ENCODE results near the gene CACNB2.
"Not testable (repeated sequence)": the region's sequence is repeated elsewhere in the genome, so short reads cannot be mapped to it uniquely, and the experiment has no call there.

The CACNB2 gene

DNA sequence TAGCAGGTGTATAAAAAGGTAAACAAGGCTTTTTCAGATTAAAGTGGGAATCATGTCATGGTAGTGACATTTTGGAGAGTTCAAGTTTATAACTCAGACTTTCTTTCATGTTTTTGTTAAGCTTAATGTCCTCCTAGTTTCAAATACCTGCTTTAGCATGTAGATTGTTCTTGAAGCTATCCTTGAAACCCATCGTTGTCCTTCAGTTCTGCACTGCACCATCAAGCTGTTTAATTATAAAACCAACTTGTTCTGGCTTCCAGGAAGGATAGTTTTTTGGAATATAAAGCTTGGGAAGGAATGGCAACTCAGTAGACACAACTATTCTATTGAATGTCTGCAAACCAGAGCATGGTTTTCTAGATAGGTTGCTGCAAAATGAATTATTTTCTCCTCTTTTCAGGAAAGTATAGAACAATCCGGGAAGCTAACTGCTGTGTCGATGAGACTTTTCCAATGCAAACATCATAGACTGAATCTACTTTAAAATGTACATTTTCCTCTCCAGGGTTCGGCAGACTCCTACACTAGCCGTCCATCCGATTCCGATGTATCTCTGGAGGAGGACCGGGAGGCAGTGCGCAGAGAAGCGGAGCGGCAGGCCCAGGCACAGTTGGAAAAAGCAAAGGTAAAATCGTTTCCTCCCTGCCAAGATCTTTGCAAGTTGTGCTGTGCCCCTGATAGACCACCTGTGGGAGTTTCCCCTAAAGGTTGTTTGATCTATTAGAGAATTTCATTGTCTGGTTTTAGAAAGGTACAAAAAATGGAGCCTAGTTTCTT is 261.4 kb downstream of the CACNB2 start:
- no peak for DNase-seq (ENCODE audit: low spot score)

DNA sequence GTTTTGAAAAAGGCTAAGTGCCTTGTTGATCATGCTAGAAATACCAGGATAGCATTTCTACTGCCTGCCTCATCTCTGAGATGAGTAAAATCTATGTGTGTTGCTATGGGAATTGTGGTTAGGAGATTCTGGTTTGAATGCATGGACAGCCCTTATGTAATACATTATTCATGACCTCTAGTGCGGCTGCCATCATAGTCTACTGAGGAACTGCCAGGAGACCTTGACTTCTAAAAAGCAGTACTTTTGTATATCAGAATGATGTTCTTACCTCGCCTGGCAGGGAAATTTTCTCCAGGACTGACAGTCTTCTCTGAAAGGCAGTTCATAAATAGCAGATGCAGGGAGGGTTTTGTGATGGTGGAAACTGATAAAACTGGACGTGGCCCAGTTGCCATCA is 262.6 kb downstream of the CACNB2 start:
- DNase-seq (ENCODE audit: low spot score) = no peak

DNA sequence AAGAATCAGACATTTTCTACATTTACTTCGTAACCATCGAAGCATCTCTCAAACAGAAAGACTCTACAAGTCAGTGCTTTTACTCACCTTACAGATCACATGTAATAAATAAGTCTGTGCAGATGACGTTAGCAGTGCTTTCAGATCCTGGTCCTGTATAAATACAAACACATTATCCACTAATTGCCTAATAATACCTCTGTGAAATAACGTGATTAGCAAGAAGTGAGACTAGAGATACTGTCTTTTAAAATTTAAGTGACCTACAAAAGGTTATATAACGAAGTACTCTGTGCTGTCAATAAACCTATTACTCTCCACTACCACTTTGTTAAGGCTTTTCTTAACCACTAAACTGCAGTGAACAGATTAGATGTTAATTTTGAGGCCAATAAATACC is 264.3 kb downstream of the CACNB2 start:
- no peak for DNase-seq (ENCODE audit: low spot score)

DNA sequence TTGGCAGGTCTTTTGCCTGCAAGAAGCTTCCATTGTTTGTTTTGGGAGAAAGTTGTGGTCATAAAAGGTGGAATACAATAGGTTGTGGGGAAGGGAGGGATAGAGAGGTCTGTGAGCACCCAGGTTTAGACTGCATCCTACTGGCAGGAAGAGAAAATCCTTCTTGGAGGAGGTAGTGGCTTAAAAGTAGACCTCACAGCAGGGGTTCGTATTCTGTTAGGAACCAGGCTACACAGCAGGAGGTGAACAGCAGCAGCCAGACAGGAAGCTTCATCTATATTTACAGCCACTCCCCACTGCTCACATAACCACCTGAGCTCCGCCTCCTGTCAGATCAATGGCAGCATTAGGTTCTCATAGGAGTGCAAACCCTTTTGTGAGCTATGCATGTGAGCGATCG is 265.9 kb downstream of the CACNB2 start:
- DNase-seq (ENCODE audit: low spot score) = no peak

DNA sequence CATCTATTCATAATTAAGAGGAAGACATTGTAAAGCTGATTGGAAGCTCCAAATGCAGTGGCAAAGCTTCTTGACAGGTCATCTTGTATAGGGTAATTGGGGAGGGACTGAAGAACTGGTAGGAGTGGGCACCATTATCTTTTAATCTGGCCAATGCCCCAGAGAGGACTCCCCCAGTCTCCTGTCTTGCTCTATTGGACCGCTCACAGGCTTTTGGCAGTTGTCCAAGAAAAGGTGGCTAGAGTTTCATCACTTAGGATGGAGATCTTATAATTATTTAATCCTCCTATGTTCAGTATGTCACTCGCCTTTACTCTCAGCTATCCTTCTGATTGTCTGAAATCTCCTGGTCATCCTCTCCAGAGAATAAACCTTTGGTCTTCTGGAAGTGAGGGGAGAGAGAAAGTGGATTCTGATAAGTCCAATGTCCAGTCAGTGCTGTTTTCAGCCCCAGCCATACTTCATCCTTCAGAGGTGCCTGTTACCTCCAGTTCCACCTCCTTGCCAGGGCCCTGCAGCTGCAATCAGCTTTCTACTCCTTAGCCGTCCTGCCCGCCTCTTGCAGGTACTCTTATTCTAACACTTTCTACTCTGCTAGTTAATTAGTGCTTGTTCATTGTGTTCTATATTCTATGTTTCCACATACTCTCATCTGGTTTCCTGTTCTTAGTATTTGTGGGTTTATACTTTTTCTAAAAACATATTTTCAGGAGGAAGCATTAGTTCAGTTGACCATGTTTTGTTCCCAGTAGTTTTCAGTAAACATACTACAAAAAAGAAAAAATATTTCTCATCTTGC is 269.6 kb downstream of the CACNB2 start:
- DNase-seq (ENCODE audit: low spot score) = no peak

DNA sequence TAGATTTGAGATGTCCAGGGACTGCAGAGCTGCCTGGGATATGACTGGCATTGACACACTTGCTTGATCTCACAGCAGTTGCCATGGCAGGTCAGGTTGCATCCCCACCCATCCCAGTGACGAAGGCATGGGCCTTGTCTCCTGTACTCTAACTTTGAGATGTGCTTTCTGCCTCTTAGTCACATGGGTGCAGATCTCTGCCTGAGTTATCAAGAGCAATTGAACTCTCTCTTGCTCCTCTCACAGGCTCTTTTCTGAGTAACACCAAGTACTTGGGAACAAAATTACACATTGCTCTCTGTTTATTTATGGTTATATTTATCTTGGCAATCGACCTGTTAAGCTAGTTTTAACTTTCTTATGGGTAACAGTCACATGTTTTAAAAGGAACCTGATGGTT is 273.8 kb downstream of the CACNB2 start:
- DNase-seq (ENCODE audit: low spot score) = no peak

DNA sequence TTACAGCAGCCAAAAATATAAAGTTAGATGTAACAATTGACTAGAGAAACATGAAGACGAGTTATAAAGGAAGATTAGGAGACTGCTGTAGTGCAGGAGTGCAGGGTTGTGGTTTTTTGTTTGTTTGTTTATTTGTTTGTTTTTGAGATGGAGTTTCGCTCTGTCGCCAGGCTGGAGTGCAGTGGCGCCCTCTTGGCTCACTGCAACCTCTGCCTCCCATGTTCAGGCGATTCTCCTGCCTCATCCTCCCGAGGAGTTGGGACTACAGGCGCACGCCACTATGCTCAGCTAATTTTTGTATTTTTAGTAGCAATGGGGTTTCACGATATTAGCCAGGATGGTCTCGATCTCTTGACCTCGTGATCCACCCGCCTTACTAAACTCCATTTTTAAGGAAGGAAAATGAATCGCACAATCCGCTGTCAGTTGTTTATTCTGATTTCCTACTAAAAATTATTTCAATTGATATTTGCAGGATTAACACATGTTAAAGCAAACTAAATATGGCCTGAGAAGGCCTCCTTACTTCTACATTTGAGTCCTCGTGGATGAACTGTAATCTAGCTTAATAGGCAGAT is 277.8 kb downstream of the CACNB2 start:
- no peak for DNase-seq (ENCODE audit: low spot score)

DNA sequence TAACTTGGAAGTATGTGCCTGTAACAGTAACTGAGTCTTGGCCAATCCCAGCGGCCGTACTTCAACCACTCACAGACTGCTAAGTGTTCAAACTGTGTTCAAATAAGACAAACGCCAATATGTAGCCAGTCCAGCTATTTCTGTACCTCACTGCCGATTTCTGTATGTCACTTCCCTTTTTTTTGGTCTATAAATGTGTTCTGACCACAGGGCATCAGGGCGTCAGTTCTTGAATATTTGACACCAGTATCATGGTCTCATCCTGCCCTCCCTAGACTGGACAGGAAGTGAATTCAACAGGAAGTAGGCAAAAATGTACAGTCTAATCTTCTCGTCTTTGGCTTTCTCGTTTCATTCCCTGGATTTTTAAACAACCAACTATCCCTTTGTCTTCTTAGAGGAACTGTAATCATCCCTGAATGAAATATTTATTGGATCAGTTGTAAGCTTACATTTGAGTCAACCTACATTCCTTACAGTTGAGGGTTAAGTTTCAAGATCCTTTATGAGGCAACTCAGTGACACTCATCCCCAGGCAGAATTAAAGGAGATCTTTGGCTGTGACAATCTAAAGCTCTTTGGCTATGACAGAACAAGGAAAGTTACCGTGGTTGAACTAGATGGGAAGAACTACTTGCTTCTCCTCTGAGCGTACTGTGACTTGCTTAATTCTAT is 278.5 kb downstream of the CACNB2 start:
- peak; percentile 62 for DNase-seq (ENCODE audit: low spot score)

DNA sequence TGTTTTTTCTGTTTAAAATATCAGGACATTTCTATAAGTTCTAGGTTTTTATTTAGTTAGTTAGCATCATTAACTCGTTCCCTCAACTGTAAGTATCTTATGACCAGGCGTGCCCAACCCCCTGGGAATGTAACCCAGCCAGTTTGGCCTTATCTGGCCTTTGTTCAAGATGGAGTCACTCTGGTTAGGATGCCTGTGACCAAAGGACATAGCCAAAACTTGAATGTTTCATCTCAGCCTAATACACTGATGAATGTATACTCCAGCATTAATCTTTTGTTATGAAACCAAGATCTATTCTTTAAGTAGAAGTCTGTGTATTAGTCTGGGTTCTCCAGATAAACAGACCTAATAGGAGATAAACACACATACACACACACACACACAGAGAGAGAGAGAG is 279.7 kb downstream of the CACNB2 start:
- DNase-seq (ENCODE audit: low spot score) = no peak

DNA sequence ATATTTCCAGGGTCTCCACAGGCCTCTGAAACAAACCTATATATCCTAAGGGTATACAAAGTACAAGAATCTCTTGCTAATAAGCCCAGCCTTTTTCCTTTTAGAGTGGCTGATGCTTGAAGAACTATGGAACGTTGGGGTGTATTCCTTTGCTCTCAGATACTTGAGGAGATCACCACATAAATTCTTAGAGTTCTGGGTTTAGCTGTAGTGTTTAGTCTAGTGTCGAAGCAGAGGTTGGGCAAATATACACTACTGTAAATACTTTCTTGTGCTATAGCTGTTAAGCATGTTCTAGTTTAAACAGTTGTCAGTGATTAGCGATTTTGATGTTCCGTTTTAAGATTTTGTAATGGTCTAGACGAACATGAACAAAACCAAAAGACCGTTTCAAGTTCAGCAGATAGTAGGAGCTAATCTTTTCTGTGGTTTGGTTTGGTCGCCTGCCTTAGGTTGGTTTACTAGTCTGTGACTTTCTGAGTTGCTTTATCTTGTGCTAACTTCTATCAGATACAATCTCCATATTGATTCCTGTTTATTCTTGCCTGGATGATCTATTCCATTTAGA is 281.6 kb downstream of the CACNB2 start:
- DNase-seq (ENCODE audit: low spot score) = no peak

DNA sequence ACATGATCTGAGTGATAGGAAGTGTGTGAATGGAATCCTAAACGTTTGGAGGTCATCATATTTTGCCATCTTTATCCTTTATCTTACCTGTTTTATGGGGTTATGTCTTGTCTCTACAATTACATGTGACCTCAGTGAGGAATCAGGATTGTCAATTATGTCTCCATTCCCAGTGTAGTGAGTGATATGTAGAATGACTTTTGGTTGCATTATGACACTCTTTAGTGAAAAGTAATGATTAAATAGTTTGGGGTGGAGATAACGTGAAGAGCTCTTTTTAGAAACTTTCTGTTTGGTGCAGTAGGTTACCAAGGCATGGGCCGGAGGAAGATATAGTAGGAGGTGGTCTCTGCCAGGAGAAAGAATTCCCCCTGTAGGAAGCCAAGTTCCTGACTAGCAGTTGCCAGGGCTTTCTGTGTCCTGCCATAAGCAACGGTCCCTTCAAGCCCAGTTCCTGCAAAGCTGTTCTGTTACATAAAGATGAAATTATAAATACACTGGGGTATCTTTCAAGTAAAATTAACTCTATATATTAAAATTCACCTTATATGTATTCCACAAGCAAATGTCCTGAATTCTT is 282.9 kb downstream of the CACNB2 start:
- DNase-seq (ENCODE audit: low spot score) = no peak

DNA sequence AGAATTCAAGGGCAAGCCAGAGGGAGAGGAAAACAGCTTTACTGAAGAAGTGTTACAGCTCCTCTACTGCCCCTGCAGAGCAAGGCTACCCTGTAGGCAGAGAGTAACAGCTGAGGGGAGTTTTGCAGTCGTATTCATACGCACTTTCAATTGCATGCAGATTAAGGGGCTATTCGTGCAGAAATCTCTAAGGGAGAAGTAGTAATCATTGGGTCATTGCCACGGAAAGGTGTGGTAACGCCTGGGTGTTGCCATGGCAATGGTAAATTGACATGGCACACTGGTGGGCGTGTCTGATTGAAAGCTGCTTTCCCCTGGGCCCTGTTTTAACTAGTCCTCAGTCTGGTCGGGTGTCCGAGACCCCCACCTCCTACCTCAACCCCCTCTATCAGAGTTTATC is 284.0 kb downstream of the CACNB2 start:
- no peak for DNase-seq (ENCODE audit: low spot score)

DNA sequence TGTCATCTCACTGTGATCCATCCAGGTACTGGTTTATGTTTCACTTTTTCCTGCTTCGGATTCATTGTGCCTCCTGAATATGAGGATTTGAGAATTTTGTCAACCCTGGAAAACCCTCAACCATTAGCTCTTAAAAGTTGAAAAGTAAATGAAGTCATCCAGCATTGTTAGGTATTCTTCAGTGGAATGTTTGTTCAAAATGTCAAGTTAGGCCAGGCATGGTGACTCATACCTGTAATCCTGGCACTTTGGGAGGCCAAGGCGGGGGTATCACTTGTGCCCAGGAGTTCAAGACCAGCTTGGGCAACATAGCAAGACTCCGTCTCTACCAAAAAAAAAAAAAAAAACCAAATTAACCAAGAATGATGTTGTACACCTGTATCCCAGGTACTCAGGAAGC is 289.1 kb downstream of the CACNB2 start:
- no peak for DNase-seq (ENCODE audit: low spot score)

DNA sequence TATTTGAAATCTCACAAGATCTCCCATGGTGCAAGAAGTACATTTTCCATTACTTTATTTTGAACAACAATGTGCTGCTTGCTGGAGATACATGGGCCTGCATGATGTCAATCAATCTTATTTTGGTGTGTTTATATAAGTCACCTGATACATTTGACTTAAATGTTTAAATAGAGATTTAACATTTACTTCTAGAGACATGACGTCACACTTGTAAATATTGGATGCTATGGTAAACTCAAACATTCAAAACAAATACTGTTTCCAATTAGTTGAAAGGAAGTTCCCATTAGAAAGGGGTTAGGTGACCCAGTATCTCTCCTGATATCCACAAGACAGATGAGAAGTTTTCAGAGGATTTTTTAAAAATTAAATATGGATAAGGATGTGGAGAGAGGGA is 296.7 kb downstream of the CACNB2 start:
- no peak for DNase-seq (ENCODE audit: low spot score)

DNA sequence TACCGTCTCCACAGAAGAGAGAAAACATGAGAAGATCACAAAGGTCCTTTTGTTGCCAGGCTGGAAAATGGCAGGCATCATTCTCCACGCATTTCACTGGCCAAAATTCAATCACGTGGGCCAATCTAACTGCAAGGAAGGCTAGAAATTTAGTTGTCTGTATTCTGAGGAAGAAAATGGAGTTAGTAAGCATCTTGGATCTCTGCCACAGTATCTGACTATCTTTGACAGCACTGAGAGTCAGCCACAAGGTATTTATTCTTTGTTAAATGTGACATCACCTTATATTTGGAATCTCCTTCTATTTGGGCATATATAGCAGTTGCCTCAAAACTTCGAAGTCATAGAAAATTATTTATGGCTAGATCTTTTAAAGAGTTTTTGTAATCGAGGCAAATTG is 297.3 kb downstream of the CACNB2 start:
- DNase-seq (ENCODE audit: low spot score) = no peak

DNA sequence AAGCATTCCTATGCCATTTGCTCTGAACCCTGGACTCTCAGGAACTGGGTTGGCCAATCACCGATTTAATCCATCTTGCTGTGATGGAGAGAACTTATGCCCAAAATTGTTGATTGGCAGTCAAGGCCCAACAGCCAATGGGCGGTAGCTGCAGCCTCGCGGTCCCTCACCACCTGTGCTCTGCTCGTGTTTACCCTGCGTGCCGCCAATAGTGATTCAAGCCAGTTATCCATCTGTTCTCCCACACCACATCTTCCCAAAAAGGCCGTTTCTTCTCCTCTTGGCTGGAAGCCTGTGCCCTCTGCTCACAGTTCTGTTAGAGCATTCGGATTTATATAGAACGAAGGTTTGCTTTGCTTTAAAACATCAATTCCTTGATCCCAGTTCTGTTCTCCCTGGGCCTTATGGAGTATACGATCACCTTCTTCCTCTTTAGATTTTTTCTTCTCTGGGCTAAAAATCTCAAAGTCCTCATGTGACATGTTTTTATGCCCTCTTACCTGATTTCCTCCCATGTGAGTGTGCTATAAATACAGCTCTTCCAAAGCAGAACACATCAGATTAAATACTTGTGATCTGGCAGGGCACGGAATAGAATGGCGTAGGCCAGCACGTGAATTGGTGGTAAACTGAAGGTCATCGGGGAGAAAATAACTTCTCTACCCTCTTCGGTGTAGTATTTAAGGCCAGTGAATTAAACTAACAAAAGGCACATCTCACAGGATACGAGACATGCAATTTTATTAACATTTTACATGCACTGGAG is 298.3 kb downstream of the CACNB2 start:
- DNase-seq (ENCODE audit: low spot score) = peak; percentile 18

DNA sequence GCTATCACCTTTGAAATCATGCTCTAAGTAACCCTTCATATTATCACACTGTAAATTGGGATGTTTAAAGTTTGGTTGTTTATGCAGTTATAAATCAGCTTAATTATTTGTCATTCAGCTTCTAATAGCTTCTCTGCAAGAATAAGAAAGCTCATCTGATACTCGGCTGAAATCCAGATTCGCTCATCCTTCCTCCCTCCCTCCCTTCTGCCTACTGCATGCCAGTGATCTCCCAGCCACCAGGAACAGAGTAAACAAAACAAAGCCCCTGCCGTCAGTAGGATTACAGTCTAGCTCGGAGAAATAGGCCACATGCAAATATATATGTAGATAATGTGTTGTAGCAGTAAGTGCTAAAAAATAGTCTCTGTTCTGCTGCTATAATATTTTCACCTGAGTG is 299.4 kb downstream of the CACNB2 start:
- DNase-seq (ENCODE audit: low spot score) = no peak

DNA sequence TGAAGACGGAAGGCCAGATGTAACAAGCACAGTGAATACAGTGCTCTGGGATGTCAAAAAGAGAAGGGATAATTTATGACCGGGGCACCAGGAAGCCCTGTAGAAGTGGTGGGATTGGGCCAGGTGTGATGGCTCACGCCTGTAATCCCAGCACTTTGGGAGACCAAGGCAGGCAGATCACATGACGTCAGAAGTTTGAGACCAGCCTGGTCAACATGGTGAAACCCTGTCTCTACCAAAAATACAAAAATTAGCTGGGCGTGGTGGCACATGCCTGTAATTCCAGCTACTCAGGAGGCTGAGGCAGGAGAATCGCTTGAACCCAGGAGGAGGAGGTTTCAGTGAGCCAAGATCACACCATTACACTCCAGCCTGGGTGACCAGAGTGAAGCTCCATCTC is 305.4 kb downstream of the CACNB2 start:
- not testable (repeated sequence) for DNase-seq (ENCODE audit: low spot score)

DNA sequence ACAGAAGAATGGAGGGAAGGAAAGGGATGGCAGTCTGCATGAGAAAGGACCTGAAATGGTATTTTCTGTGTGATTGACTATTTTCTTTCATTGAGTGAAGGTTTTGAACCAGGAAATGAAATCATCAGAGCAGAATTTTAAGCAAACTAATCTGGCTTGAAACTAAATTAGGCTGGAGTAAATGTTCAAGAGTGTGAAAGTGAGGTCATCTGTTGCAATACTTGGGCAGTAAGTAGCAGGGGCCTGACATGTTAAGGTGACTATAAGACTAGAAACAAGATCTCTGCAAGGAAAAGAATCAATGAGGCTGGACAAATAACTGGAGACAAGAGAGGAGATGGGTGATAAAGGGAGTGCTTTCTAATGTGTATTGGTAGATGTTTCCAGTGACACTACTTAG is 306.0 kb downstream of the CACNB2 start:
- no peak for DNase-seq (ENCODE audit: low spot score)

DNA sequence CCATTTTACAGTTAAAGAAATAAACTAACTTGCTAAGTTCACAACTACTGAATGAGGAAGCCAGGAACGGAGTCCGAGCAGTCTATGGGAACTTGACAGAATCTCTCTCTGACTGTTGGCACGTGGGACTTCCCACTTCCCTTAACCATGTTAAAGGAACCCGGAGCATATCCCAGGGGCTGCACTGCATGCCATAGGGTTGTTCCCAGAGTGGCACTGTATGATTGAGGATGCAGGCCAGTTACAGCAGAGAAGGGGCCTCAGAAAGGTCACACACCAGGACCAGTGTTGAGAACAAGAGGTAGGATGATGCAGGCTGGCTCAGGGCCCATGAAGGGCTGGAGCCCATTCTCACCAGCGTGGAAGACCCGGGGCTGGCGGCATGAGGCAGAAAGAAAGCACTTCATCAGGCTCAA is 309.4 kb downstream of the CACNB2 start:
- peak; percentile 34 for DNase-seq (ENCODE audit: low spot score)

DNA sequence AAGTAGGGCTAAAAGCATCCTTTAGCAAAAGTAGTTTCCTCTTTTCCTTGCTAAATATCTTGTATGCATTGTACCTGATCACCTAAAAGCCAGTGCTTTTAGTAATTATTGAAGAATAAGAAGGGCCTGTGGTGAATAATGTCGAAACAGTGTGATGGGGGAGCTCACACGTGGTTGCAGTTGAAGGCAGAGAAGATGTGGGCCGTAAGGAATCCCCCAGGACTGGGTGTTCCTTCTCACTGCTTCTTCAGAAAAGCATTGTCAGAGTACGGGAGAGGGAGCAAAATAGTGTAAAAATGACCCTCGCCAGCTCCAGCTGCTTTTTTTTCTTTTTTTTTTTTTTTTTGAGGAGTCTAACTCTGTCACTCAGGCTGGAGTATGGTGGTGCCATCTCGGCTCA is 310.1 kb downstream of the CACNB2 start:
- no peak for DNase-seq (ENCODE audit: low spot score)
